Putamen (tissue), 1 donor: ENCODE measurements around the gene ARHGEF18.
"Not testable (repeated sequence)": the region's sequence is repeated elsewhere in the genome, so short reads cannot be mapped to it uniquely, and the experiment has no call there.

ENCODE experiments used
- DNase-seq: peaks from one replicate; pipeline ENCODE4 v3.0.0-alpha.2; 2016; ENCODE audit warnings: low spot score

Gene ARHGEF18

GRCh38 chr19:7346997-7347396 is 1.7 kb upstream of the ARHGEF18 start:
- DNase-seq = not testable (repeated sequence)

GRCh38 chr19:7349231-7349591 is 474 bp downstream of the ARHGEF18 start:
- no peak for DNase-seq

GRCh38 chr19:7349961-7350711 is 1.4 kb downstream of the ARHGEF18 start:
- no peak for DNase-seq

GRCh38 chr19:7351861-7352260 is 3.1 kb downstream of the ARHGEF18 start:
- DNase-seq = no peak

GRCh38 chr19:7355151-7355820 is 6.5 kb downstream of the ARHGEF18 start:
- DNase-seq = no peak

- no peak for DNase-seq
Observed at GRCh38 chr19:7355871-7356270, 7.1 kb downstream of the ARHGEF18 start.

- DNase-seq = no peak
Observed at GRCh38 chr19:7356899-7357627, 8.3 kb downstream of the ARHGEF18 start.

GRCh38 chr19:7358102-7358597 is 9.4 kb downstream of the ARHGEF18 start:
- DNase-seq = no peak

- DNase-seq = no peak
Observed at GRCh38 chr19:7360393-7360984, 11.8 kb downstream of the ARHGEF18 start.

GRCh38 chr19:7363225-7363624 is 14.5 kb downstream of the ARHGEF18 start:
- DNase-seq = no peak

- DNase-seq = no peak
Observed at GRCh38 chr19:7366701-7367420, 18.1 kb downstream of the ARHGEF18 start.

- no peak for DNase-seq
Observed at GRCh38 chr19:7368456-7368855, 19.7 kb downstream of the ARHGEF18 start.

- DNase-seq = not testable (repeated sequence)
Observed at GRCh38 chr19:7368866-7369265, 20.1 kb downstream of the ARHGEF18 start.

- DNase-seq = no peak
Observed at GRCh38 chr19:7370546-7370945, 21.8 kb downstream of the ARHGEF18 start.

- DNase-seq = no peak
Observed at GRCh38 chr19:7371001-7371400, 22.3 kb downstream of the ARHGEF18 start.

- no peak for DNase-seq
Observed at GRCh38 chr19:7372810-7373209, 24.1 kb downstream of the ARHGEF18 start.

- no peak for DNase-seq
Observed at GRCh38 chr19:7373862-7374261, 25.1 kb downstream of the ARHGEF18 start.

GRCh38 chr19:7376151-7376852 is 27.6 kb downstream of the ARHGEF18 start:
- no peak for DNase-seq

GRCh38 chr19:7377196-7377595 is 28.5 kb downstream of the ARHGEF18 start:
- no peak for DNase-seq

- DNase-seq = no peak
Observed at GRCh38 chr19:7381073-7381390, 32.3 kb downstream of the ARHGEF18 start.

- DNase-seq = no peak
Observed at GRCh38 chr19:7382694-7383093, 34.0 kb downstream of the ARHGEF18 start.
